GM12864 (cell line): Measurements from ENCODE around the gene GJA1.
"Not testable (repeated sequence)": the region's sequence is repeated elsewhere in the genome, so short reads cannot be mapped to it uniquely, and the experiment has no call there.

Experiments used
- DNase-seq: peaks from one replicate; pipeline ENCODE4 v3.0.0-alpha.2; 2011; ENCODE audit warnings: low read depth
- H3K4me3 ChIP-seq: 2 replicates; pipeline ENCODE4 v1.5.1; 2011; ENCODE audit warnings: mild to moderate bottlenecking, low read depth, low read length, control low read depth
- TF ChIP-seq, protein P1 (sequence below): IDR thresholded peaks from 2 replicates; pipeline ENCODE4 v1.5.1; 2011; ENCODE audit warnings: low read depth, mild to moderate bottlenecking, moderate library complexity, low read length, control low read depth, inconsistent platforms; ENCODE audit errors: missing control alignments

GJA1 gene

DNA sequence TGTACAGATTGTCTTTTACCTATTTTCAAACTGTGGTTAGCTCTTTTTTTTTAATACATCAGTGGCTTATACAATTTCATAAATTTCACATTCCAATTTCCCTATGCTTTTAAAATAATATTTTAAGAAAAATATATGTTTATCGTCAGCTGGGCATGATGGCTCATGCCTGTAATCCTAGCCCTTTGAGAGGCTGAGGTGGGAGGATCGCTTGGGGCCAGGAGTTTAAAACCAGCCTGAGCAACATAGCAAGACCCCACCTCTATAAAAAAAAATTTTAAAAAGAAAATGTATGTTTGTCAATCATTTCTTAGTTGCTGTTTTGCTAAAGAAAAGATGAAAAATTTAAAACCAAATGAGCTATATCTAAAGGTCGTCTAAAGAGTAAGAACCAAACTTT, 3.4 kb downstream of the GJA1 start:
- no peak for DNase-seq
- no peak overlapping the region for H3K4me3 ChIP-seq
- TF ChIP-seq, protein P1, sequence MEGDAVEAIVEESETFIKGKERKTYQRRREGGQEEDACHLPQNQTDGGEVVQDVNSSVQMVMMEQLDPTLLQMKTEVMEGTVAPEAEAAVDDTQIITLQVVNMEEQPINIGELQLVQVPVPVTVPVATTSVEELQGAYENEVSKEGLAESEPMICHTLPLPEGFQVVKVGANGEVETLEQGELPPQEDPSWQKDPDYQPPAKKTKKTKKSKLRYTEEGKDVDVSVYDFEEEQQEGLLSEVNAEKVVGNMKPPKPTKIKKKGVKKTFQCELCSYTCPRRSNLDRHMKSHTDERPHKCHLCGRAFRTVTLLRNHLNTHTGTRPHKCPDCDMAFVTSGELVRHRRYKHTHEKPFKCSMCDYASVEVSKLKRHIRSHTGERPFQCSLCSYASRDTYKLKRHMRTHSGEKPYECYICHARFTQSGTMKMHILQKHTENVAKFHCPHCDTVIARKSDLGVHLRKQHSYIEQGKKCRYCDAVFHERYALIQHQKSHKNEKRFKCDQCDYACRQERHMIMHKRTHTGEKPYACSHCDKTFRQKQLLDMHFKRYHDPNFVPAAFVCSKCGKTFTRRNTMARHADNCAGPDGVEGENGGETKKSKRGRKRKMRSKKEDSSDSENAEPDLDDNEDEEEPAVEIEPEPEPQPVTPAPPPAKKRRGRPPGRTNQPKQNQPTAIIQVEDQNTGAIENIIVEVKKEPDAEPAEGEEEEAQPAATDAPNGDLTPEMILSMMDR, result no peak

DNA sequence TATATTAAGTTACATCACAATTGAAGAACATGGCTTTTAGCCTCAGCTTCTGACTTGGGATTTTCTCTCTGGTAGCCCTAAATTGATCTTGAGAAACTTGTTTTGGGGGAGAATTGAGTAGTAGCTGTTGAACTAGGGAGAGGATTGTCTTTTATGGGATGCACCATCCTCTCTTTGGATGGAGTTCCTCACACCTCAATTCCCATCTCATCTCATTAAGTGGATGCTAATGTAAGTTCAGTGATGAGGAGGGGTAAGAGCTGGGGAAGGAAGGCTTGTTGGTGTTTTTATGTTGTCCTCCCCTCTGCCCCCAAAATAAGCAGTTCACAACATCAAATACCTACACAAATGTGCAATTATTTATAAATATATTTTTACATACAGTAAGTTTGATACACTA, 4.0 kb downstream of the GJA1 start:
- H3K4me3 ChIP-seq, result no peak overlapping the region
- no peak for DNase-seq
- TF ChIP-seq, protein P1, result no peak

DNA sequence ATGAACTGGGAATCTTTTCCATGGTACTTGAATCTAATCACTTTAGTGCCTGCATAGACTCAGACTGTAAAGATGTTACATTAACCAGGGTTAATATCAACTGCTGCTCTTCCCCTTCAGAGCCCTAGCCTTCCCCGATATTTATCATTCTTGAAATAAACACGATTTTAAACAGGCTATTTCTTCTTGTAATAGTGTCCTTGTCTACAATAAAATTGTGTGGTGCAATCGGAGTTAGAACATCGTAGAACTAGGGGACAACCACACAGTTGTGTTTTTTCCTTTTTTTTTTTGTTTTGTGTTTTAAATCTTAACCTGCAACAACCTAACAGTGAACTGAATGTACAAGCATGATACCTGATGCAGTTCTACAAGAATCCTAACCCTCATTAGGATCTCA, 4.5 kb downstream of the GJA1 start:
- H3K4me3 ChIP-seq, result no peak overlapping the region
- TF ChIP-seq, protein P1, result no peak

DNA sequence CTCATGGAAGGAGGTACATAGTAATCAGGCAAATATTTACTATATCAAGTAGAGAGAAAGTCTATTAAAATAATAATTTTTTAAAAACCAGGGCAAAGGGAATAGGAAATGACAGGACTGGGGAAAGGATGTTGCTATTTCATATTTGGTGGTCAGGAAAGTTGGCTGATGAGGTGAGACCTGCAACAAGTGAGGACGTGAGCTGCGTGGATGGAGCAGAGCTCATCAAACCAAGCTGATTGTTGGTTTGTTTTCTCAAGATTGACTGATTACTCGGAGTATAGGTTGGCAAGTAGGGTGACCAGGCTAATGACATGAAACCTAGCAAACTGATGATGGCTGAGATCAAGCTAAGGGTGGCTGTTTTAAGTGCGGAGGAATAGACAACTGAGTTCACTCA, 6.0 kb downstream of the GJA1 start:
- no peak overlapping the region for H3K4me3 ChIP-seq
- TF ChIP-seq, protein P1, result no peak

More for the DNA sequence above, 4.5 kb downstream of the GJA1 start:
- no peak for DNase-seq

DNA sequence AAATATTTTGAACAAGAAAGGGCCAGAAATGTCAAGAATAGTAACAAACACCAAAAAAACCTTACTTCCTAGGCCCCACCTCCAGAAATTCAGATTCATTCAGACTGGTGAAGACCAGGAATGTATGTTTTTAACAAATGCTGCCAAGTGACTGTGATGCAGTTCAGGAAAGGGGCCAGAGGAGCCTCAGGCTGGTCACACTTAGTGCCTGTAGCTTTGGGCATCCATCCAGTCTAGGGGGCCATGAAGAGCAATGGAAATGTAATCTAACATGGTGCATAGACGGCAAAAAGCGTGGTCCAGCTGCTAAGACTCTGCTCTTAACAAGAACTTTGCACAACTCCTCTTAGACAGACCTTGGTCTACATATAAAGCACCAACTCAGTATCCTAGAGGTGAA, 7.1 kb downstream of the GJA1 start:
- H3K4me3 ChIP-seq, result no peak overlapping the region
- no peak for DNase-seq
- TF ChIP-seq, protein P1, result no peak

More for the DNA sequence above, 6.0 kb downstream of the GJA1 start:
- DNase-seq, result no peak

DNA sequence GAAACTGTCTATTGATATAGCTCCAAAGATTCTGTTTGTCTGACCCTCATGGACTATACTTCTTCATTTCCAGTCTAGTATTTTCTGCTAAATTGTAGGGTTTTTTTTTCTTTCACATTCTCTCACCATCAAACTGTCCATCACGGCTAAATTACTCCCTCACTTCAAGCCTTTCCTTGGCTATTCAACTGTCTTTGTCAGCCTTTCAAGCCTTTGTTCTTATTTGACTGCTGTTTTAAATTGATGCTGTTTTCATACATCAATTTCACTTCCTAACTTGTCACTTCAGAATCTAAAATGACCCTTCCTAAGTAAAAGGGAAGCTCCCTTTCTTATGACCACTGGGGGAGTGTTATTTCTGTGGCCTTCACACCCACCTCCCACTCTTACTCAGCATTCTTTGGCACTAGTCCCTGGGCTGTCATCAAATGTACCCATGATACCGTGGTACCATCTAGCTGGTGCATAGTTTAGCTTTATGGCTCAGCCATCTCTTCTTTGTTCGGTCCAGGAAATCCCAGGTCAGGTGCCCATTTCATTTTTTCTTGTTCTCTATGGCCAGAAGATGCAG, 8.6 kb downstream of the GJA1 start:
- TF ChIP-seq, protein P1, result no peak
- no peak for DNase-seq
- no peak overlapping the region for H3K4me3 ChIP-seq

DNA sequence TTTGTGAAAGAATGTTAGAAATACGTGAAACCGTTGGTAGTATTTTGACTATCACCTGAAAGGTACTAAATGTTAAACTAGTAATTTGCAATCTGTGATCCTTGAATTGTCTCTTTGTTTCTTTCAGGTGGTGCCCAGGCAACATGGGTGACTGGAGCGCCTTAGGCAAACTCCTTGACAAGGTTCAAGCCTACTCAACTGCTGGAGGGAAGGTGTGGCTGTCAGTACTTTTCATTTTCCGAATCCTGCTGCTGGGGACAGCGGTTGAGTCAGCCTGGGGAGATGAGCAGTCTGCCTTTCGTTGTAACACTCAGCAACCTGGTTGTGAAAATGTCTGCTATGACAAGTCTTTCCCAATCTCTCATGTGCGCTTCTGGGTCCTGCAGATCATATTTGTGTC, 11.3 kb downstream of the GJA1 start:
- not testable (repeated sequence) for DNase-seq, H3K4me3 ChIP-seq

DNA sequence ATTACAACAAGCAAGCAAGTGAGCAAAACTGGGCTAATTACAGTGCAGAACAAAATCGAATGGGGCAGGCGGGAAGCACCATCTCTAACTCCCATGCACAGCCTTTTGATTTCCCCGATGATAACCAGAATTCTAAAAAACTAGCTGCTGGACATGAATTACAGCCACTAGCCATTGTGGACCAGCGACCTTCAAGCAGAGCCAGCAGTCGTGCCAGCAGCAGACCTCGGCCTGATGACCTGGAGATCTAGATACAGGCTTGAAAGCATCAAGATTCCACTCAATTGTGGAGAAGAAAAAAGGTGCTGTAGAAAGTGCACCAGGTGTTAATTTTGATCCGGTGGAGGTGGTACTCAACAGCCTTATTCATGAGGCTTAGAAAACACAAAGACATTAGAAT, 12.3 kb downstream of the GJA1 start:
- DNase-seq, H3K4me3 ChIP-seq: not testable (repeated sequence)

DNA sequence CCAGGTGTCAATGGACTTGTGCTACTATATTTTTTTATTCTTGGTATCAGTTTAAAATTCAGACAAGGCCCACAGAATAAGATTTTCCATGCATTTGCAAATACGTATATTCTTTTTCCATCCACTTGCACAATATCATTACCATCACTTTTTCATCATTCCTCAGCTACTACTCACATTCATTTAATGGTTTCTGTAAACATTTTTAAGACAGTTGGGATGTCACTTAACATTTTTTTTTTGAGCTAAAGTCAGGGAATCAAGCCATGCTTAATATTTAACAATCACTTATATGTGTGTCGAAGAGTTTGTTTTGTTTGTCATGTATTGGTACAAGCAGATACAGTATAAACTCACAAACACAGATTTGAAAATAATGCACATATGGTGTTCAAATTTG, 13.1 kb downstream of the GJA1 start:
- not testable (repeated sequence) for DNase-seq, H3K4me3 ChIP-seq
